Placental pericyte (primary cell): Measurements from ENCODE around the gene ART4. TPM values are rescaled to one million over a fixed set of nuclear protein-coding genes. Genes with fewer than 3 reads are reported as not detected.

Experiments used
- total RNA-seq: library from RNA; depleted of rRNA; stranded (reverse); fragments of >200 nt; gene quantifications from 2 replicates; pipeline ENCODE4 v1.2.3, GENCODE V29; 2012

ART4 gene
- total RNA-seq, result under 0.01 and 0.14 TPM in 2 replicates

GRCh38 chr12:14843425-14843887 lies at the start of gene ART4:
Gene ART4 (minus strand): TSS chr12:14843526. CDS start chr12:14843113, 413 bp downstream.

GRCh38 chr12:14885718-14886221 lies 42.4 kb upstream of the ART4 start, which contains the start of gene MGP:
Gene MGP (minus strand): TSS chr12:14885854. CDS start chr12:14885791, 63 bp downstream.

GRCh38 chr12:14814014-14814413 lies 29.3 kb downstream of the ART4 start, which contains the start of gene SMCO3:
Gene SMCO3 (minus strand): TSS chr12:14814182. CDS start chr12:14806680, 7,502 bp downstream.

GRCh38 chr12:14803011-14803829 lies 40.1 kb downstream of the ART4 start, which contains the start of the genes C12orf60 and WBP11:
Gene C12orf60 (plus strand): TSS chr12:14803670. CDS start chr12:14822936, 19,266 bp downstream.
Gene WBP11 (minus strand): TSS chr12:14803478. CDS start chr12:14801383, 2,095 bp downstream.

Other genes starting within 250 kb of the ART4 start
- not detected in 2 replicates for gene GUCY2C, start 146.9 kb downstream of the ART4 start, total RNA-seq
- 12.5 and 24.2 TPM in 2 replicates for gene WBP11, start 40.0 kb downstream of the ART4 start, total RNA-seq
- 0.44 and 0.86 TPM in 2 replicates for gene C12orf60, start 39.9 kb downstream of the ART4 start, total RNA-seq
- gene SMCO3, start 29.3 kb downstream of the ART4 start, total RNA-seq, result not detected in 2 replicates
- gene MGP, start 42.3 kb upstream of the ART4 start, total RNA-seq, result 1.0 and 3.7 TPM in 2 replicates
- gene ERP27, start 95.0 kb upstream of the ART4 start, total RNA-seq, result 0.29 TPM in 1 of 2 replicates, not detected in the other
- gene ARHGDIB, start 118.1 kb upstream of the ART4 start, total RNA-seq, result 3.5 and 46.7 TPM in 2 replicates
- gene PDE6H, start 129.5 kb upstream of the ART4 start, total RNA-seq, result not detected in 2 replicates